A673 (cell line): ENCODE measurements around the gene BSG.

ENCODE experiments used
- CTCF ChIP-seq: fragments of 300-800, 200-600 bp; sonication (generic); conservative IDR thresholded peaks from 2 replicates; pipeline ENCODE4 v1.5.1; 2017; ENCODE audit warnings: low read depth, mild to moderate bottlenecking, antibody characterized with exemption, low read length, moderate library complexity, mixed read lengths
- EZH2 ChIP-seq: fragments of 200-600 bp; sonication (generic); IDR thresholded peaks from 2 replicates; pipeline ENCODE4 v1.6.1; 2017; ENCODE audit warnings: borderline replicate concordance, low read depth, mild to moderate bottlenecking, mixed read lengths, antibody characterized with exemption, low read length; ENCODE audit not compliant: poor library complexity, severe bottlenecking

GRCh38 chr19:548886-549830 lies 23.2 kb upstream of the BSG start:
- no peak for TF ChIP-seq CTCF
- TF ChIP-seq EZH2, result no peak
